ENCODE measurements around the gene DCLK2. TPM values are rescaled to one million over a fixed set of nuclear protein-coding genes. Genes with fewer than 3 reads are reported as not detected.

DCLK2 gene
- total RNA-seq, 3 donors from 2014 or later (not counting 1 experiment from before 2014, with no cell fraction given): 0.31 TPM; not detected in 2

DNA sequence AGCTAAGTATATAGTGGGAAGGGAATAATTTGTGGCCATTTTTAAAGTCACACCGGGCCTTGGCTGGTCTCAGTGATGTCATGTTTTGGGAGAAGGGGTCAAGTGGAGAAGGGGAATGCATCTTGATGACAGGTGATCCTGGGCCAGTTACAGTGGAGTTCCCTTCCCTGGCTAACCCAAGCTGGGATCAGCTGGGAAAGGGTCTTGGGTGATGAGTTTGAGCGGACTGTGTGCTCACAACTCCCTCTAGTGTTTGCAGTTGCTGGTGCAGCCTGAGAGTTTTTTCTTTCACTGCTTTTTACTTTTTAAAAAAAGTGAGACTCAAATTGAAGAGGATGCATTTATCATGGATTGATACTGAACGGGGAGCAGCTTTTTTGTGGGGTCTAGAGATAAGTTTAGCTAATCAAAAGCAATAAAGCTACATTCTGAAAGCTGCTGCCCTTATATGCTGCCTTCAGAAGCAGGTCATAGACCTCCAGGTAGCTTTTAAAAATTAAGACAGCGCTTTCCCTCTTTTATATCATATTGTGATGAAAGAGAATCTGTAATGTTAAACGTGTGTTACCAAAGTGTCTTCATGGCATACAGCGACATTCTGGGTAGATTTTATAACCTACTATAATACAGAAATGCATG, 164.7 kb downstream of the DCLK2 start:
- intact Hi-C loops (cut with micrococcal nuclease): no loop called here
- Histone ChIP-seq H3K27ac (ENCODE audit: low read length) (no peak overlapping the region), H3K36me3 (ENCODE audit: control insufficient read depth, insufficient read depth, low read length) (no peaks in the 10 kb centered on the region), H3K9me3 (ENCODE audit: control insufficient read depth, insufficient read depth, low read length) (no peaks in the 10 kb centered on the region), H3K27me3 (ENCODE audit: control insufficient read depth, insufficient read depth, low read length) (no peaks in the 10 kb centered on the region), H3K4me1 (ENCODE audit: control insufficient read depth, insufficient read depth, low read length) (no peaks in the 10 kb centered on the region), H3K4me3 (ENCODE audit: low read length) (no peak overlapping the region)
- no peaks in the 10 kb centered on the region for H3K9me3 Mint-ChIP-seq
- peak in 1 of 2 donors; percentile 37 for DNase-seq
- H3K27me3 Mint-ChIP-seq (ENCODE audit: low read depth in 2 of 2): peaks cover 0 to 5% of the 10 kb centered on the region in 2 donors
- ATAC-seq: peak in 1 of 3 donors; percentile 38
- WGBS (ENCODE audit: insufficient coverage): 55% methylated on average over 4 of the region's 6 CpGs
- no peak overlapping the region for H3K4me3 Mint-ChIP-seq
- no peak overlapping the region for H3K27ac Mint-ChIP-seq
- no peaks in the 10 kb centered on the region for H3K36me3 Mint-ChIP-seq
- TF ChIP-seq, protein P1, sequence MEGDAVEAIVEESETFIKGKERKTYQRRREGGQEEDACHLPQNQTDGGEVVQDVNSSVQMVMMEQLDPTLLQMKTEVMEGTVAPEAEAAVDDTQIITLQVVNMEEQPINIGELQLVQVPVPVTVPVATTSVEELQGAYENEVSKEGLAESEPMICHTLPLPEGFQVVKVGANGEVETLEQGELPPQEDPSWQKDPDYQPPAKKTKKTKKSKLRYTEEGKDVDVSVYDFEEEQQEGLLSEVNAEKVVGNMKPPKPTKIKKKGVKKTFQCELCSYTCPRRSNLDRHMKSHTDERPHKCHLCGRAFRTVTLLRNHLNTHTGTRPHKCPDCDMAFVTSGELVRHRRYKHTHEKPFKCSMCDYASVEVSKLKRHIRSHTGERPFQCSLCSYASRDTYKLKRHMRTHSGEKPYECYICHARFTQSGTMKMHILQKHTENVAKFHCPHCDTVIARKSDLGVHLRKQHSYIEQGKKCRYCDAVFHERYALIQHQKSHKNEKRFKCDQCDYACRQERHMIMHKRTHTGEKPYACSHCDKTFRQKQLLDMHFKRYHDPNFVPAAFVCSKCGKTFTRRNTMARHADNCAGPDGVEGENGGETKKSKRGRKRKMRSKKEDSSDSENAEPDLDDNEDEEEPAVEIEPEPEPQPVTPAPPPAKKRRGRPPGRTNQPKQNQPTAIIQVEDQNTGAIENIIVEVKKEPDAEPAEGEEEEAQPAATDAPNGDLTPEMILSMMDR (IDR thresholded peaks at IDR 0.05): peak; percentile 68
- peaks cover 6% of the 10 kb centered on the region in 2 donors for H3K4me1 Mint-ChIP-seq

DNA sequence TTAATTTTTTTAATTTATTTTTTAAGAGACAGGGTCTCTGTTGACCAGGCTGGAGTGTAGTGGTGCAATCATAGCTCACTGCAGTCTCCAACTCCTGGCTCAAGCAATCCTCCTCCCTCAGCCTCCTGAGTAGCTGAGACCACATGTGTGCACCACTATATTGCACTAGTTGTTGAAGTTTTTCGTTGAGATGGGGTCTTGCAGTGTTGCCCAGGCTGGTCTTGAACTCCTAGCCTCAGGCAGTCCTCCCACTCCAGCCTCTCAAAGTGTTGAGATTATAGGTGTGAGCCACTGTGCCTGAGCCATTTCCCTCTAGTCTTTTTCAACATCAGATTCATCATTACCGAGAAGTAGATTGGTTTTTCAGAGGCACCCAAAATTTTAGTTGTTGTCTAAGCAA, 165.7 kb downstream of the DCLK2 start:
- H3K36me3 Mint-ChIP-seq: no peaks in the 10 kb centered on the region
- Histone ChIP-seq H3K4me1 (ENCODE audit: control insufficient read depth, insufficient read depth, low read length) (no peaks in the 10 kb centered on the region), H3K36me3 (ENCODE audit: control insufficient read depth, insufficient read depth, low read length) (no peaks in the 10 kb centered on the region), H3K27ac (ENCODE audit: low read length) (no peak overlapping the region), H3K27me3 (ENCODE audit: control insufficient read depth, insufficient read depth, low read length) (no peaks in the 10 kb centered on the region), H3K4me3 (ENCODE audit: low read length) (no peak overlapping the region), H3K9me3 (ENCODE audit: control insufficient read depth, insufficient read depth, low read length) (no peaks in the 10 kb centered on the region)
- H3K27me3 Mint-ChIP-seq (ENCODE audit: low read depth in 2 of 2): peaks cover 0 to 5% of the 10 kb centered on the region in 2 donors
- ATAC-seq (no peak), DNase-seq (no peak)
- H3K27ac Mint-ChIP-seq: no peak overlapping the region
- 90% methylated on average over 2 of the region's 2 CpGs for WGBS (ENCODE audit: insufficient coverage)
- intact Hi-C loops (cut with micrococcal nuclease): no loop called here
- H3K4me1 Mint-ChIP-seq: peaks cover 6% of the 10 kb centered on the region in 2 donors
- H3K9me3 Mint-ChIP-seq: no peaks in the 10 kb centered on the region
- TF ChIP-seq, protein P1 (IDR thresholded peaks at IDR 0.05): no peak
- H3K4me3 Mint-ChIP-seq: no peak overlapping the region

DNA sequence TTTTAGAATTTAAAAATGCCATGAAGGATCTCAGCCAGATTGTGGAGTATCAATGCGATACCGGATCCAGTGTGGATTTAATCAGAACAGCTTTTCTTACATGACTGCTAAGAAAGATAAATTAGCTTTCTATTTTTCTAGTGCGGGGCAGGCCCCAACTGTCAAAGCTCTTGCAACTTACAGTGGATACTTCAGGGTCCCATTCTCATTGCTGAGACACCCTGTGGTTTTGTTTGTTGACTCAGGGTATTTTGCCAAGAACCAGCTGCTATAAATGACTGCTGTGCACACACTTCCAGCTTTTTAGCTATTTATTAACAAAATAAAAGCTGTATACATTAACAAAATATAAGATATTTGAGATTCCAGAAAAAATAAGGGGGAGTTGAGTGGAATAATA, 166.4 kb downstream of the DCLK2 start:
- DNase-seq (no peak), ATAC-seq (no peak)
- peaks cover 6% of the 10 kb centered on the region in 2 donors for H3K4me1 Mint-ChIP-seq
- WGBS (ENCODE audit: insufficient coverage): 55% methylated on average over 3 of the region's 3 CpGs
- no peak overlapping the region for H3K4me3 ChIP-seq (ENCODE audit: low read length)
- TF ChIP-seq, protein P1 (IDR thresholded peaks at IDR 0.05): no peak
- H3K9me3 ChIP-seq (ENCODE audit: control insufficient read depth, insufficient read depth, low read length): no peaks in the 10 kb centered on the region
- H3K9me3 Mint-ChIP-seq: no peaks in the 10 kb centered on the region
- intact Hi-C loops (cut with micrococcal nuclease): no loop called here
- no peak overlapping the region for H3K27ac ChIP-seq (ENCODE audit: low read length)
- no peaks in the 10 kb centered on the region for H3K4me1 ChIP-seq (ENCODE audit: control insufficient read depth, insufficient read depth, low read length)
- H3K27me3 Mint-ChIP-seq (ENCODE audit: low read depth in 2 of 2): peaks cover 0 to 5% of the 10 kb centered on the region in 2 donors
- H3K36me3 Mint-ChIP-seq: no peaks in the 10 kb centered on the region
- H3K36me3 ChIP-seq (ENCODE audit: control insufficient read depth, insufficient read depth, low read length): no peaks in the 10 kb centered on the region
- H3K27ac Mint-ChIP-seq: no peak overlapping the region
- no peak overlapping the region for H3K4me3 Mint-ChIP-seq
- no peaks in the 10 kb centered on the region for H3K27me3 ChIP-seq (ENCODE audit: control insufficient read depth, insufficient read depth, low read length)

DNA sequence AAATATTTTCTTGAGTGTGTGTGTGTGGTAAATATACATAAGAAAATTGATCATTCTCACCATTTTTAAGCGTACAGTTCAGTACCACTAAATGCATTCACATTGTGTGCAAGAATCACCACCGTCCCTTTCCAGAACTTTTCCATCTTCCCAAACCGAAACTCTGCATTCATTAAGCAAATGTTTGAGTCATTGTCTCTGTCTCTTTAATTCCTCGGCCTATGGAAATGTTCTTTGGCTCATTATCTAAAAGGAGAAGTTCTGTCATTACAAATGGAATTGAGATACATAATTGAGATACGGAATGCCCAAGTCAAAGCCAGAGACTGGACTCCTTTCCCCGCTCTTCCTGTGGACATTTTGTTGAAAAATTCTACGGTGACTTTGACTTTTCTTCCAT, 168.9 kb downstream of the DCLK2 start:
- H3K27me3 ChIP-seq (ENCODE audit: control insufficient read depth, insufficient read depth, low read length): no peaks in the 10 kb centered on the region
- peaks cover 4% of the 10 kb centered on the region for H3K4me1 ChIP-seq (ENCODE audit: control insufficient read depth, insufficient read depth, low read length)
- H3K27me3 Mint-ChIP-seq (ENCODE audit: low read depth in 2 of 2): peaks cover 0 to 5% of the 10 kb centered on the region in 2 donors
- no peak overlapping the region for H3K27ac Mint-ChIP-seq
- no peak overlapping the region for H3K27ac ChIP-seq (ENCODE audit: low read length)
- DNase-seq: no peak
- no peaks in the 10 kb centered on the region for H3K36me3 Mint-ChIP-seq
- 93% methylated on average over 7 of the region's 7 CpGs for WGBS (ENCODE audit: insufficient coverage)
- H3K4me3 ChIP-seq (ENCODE audit: low read length): no peak overlapping the region
- H3K9me3 Mint-ChIP-seq: no peaks in the 10 kb centered on the region
- peaks cover 6 to 10% of the 10 kb centered on the region in 2 donors for H3K4me1 Mint-ChIP-seq
- no peaks in the 10 kb centered on the region for H3K36me3 ChIP-seq (ENCODE audit: control insufficient read depth, insufficient read depth, low read length)
- ATAC-seq: no peak
- intact Hi-C loops (cut with micrococcal nuclease): no loop called here
- no peaks in the 10 kb centered on the region for H3K9me3 ChIP-seq (ENCODE audit: control insufficient read depth, insufficient read depth, low read length)
- H3K4me3 Mint-ChIP-seq: no peak overlapping the region
- TF ChIP-seq, protein P1 (IDR thresholded peaks at IDR 0.05): no peak
